Mucosa of rectum (tissue), 2 donors: ENCODE results near the gene TIGD4.

Source experiments
- H3K27ac ChIP-seq, 2 donors: one replicate each; pipeline ENCODE4 v1.7.0; 2013; ENCODE audit warnings: inconsistent platforms in 2 of 2, low read depth in 2 of 2, low read length in 2 of 2
- H3K27me3 ChIP-seq, 2 donors: one replicate each; pipeline ENCODE4 v1.7.0; 2013; ENCODE audit warnings: low read length in 2 of 2; ENCODE audit not compliant: control insufficient read depth in 2 of 2, insufficient read depth in 2 of 2
- H3K36me3 ChIP-seq, 2 donors: one replicate each; pipeline ENCODE4 v1.7.0; 2013; ENCODE audit warnings: low read length in 2 of 2; ENCODE audit not compliant: control insufficient read depth in 2 of 2, insufficient read depth in 2 of 2
- H3K4me1 ChIP-seq, 2 donors: one replicate each; pipeline ENCODE4 v1.7.0; 2013; ENCODE audit warnings: low read length in 2 of 2, mild to moderate bottlenecking in 1 of 2; ENCODE audit not compliant: control insufficient read depth in 2 of 2, insufficient read depth in 2 of 2
- H3K4me3 ChIP-seq, 2 donors: one replicate each; pipeline ENCODE4 v1.7.0; 2013; ENCODE audit warnings: low read length in 2 of 2
- H3K9ac ChIP-seq, 2 donors: one replicate each; pipeline ENCODE4 v1.7.0; 2013; ENCODE audit warnings: low read length in 2 of 2, low read depth in 1 of 2, mild to moderate bottlenecking in 1 of 2
- H3K9me3 ChIP-seq, 2 donors: one replicate each; pipeline ENCODE4 v1.7.0; 2013; ENCODE audit warnings: low read length in 2 of 2; ENCODE audit not compliant: control insufficient read depth in 2 of 2
- donor health status: healthy.
- donor health status: Normal muscosa, but diverticular disease.

The TIGD4 gene

GRCh38 chr4:152727784-152728183 lies 51.7 kb downstream of the TIGD4 start:
- H3K4me1 ChIP-seq: no peaks in the 10 kb centered on the region
- H3K36me3 ChIP-seq: no peaks in the 10 kb centered on the region
- no peaks in the 10 kb centered on the region for H3K27me3 ChIP-seq
- no peaks in the 10 kb centered on the region for H3K9me3 ChIP-seq
- H3K27ac ChIP-seq: no peak overlapping the region
- H3K4me3 ChIP-seq: no peak overlapping the region
- H3K9ac ChIP-seq: no peak overlapping the region

GRCh38 chr4:152724494-152724893 lies 55.0 kb downstream of the TIGD4 start:
- no peaks in the 10 kb centered on the region for H3K27me3 ChIP-seq
- no peaks in the 10 kb centered on the region for H3K4me1 ChIP-seq
- H3K36me3 ChIP-seq: no peaks in the 10 kb centered on the region
- H3K4me3 ChIP-seq: no peak overlapping the region
- H3K27ac ChIP-seq: no peak overlapping the region
- no peak overlapping the region for H3K9ac ChIP-seq
- no peaks in the 10 kb centered on the region for H3K9me3 ChIP-seq

GRCh38 chr4:152723236-152723635 lies 56.3 kb downstream of the TIGD4 start:
- no peak overlapping the region for H3K9ac ChIP-seq
- H3K4me3 ChIP-seq: no peak overlapping the region
- H3K4me1 ChIP-seq: no peaks in the 10 kb centered on the region
- no peak overlapping the region for H3K27ac ChIP-seq
- H3K9me3 ChIP-seq: no peaks in the 10 kb centered on the region
- no peaks in the 10 kb centered on the region for H3K27me3 ChIP-seq
- H3K36me3 ChIP-seq: no peaks in the 10 kb centered on the region

- no peaks in the 10 kb centered on the region for H3K27me3 ChIP-seq
- no peaks in the 10 kb centered on the region for H3K4me1 ChIP-seq
- no peak overlapping the region for H3K4me3 ChIP-seq
- no peak overlapping the region for H3K9ac ChIP-seq
- H3K36me3 ChIP-seq: no peaks in the 10 kb centered on the region
- no peaks in the 10 kb centered on the region for H3K9me3 ChIP-seq
- no peak overlapping the region for H3K27ac ChIP-seq
Observed at GRCh38 chr4:152719801-152720556, 59.6 kb downstream of the TIGD4 start.
